C4-2B (cell line): Measurements from ENCODE around the gene TGFB1.

Experiments used
- CTCF ChIP-seq: fragments of 450-650 bp; conservative IDR thresholded peaks from 2 replicates; pipeline ENCODE4 v1.5.1; 2017; ENCODE audit warnings: mild to moderate bottlenecking
- ZFX ChIP-seq: fragments of 450-650 bp; IDR thresholded peaks from 2 replicates; pipeline ENCODE4 v1.6.1; 2017

GRCh38 chr19:41352609-41353465, 885 bp downstream of the TGFB1 start:
- TF ChIP-seq CTCF (no peak), ZFX (no peak)
